GM19035 (cell line): ENCODE measurements around the gene UGGT2.
A peak's percentile ranks its signal among the peaks of the same experiment; 100 is the strongest.
"Not testable (repeated sequence)": the region's sequence is repeated elsewhere in the genome, so short reads cannot be mapped to it uniquely, and the experiment has no call there.

Experiments used
- ATAC-seq: cut with Tn5 transposase; IDR thresholded peaks from one replicate; pipeline ENCODE4 v1.9.1; 2021; ENCODE audit not compliant: unreplicated experiment

Gene UGGT2

GRCh38 chr13:96053003-96053703, at the start of gene UGGT2:
Gene UGGT2, minus strand, starts transcription at chr13:96053401. Its CDS starts 89 bp downstream, at chr13:96053312.
- ATAC-seq, result peak; percentile 96

DNA sequence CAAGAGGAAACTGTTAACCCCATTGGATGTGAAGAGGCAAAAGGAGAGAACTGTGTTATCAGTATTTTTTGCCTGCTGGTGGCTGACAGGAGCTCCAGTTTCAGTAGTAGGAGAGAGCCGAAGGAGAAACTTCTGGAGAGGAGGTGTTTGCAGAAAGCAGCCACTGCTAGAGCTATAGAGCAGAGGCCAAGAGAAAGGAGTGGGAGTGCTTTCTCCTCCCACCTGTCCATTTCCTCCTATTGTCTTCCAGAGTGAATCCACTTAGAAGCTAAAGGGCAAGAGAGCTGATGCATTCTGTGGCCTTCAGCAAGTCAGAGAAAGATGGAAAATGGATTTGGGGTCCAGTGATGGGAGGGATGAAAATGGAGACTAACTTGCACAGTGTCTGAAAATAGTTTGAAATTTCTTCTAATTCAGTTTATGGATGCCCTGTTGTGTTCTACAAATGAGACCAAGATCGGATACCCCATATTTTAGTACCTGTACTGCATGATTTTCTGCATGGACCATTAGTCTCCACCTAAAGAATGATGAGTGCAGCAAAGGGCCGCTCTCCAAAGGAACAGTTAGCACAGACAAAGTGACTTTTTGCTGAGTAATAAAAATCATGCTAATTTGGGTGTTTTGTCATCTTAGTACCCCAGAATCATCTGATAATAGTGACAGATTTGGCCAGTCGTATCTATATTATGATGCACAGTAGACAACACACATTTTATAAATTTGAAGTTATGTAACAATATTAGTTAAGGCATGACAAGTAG, 47.4 kb upstream of the UGGT2 start:
- ATAC-seq, result no peak

GRCh38 chr13:96093296-96094006, 40.2 kb upstream of the UGGT2 start:
- ATAC-seq, result no peak

DNA sequence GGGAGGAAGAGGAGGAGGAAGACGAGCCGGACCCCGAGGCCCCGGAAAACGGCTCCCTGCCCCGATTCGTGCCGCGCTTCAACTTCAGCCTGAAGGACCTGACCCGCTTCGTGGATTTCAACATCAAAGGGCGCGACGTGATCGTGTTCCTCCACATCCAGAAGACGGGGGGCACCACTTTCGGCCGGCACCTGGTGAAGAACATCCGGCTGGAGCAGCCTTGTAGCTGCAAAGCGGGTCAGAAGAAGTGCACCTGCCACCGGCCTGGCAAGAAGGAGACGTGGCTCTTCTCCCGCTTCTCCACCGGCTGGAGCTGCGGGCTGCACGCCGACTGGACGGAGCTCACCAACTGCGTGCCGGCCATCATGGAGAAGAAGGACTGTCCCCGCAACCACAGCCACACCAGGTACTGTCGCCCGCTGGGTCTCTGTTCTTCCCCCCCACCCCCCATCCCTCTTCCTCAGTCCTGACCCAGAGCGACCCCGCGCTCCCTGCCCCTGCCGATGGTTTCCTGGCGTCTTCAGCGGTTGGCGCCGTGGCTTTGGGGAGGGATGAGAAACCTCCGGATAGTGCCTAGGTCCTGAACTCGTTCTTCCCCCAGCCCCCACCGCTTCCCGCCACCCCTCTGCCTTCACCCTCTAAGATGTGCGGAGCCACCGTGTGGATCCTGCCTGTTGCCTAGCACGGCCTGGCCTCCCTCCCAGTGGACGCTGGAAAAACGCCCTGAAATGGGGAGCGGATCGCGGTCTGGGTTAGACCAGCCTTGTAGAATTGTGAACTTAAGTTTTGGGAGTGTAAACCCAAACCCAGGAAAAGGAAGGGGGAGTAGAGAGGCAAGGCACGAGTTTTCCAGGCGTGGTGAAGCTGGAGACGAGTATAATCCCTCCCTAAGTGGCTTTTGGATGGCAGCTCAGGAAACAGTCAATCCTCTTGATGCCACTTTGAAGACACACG, 38.2 kb upstream of the UGGT2 start:
- ATAC-seq, result no peak

DNA sequence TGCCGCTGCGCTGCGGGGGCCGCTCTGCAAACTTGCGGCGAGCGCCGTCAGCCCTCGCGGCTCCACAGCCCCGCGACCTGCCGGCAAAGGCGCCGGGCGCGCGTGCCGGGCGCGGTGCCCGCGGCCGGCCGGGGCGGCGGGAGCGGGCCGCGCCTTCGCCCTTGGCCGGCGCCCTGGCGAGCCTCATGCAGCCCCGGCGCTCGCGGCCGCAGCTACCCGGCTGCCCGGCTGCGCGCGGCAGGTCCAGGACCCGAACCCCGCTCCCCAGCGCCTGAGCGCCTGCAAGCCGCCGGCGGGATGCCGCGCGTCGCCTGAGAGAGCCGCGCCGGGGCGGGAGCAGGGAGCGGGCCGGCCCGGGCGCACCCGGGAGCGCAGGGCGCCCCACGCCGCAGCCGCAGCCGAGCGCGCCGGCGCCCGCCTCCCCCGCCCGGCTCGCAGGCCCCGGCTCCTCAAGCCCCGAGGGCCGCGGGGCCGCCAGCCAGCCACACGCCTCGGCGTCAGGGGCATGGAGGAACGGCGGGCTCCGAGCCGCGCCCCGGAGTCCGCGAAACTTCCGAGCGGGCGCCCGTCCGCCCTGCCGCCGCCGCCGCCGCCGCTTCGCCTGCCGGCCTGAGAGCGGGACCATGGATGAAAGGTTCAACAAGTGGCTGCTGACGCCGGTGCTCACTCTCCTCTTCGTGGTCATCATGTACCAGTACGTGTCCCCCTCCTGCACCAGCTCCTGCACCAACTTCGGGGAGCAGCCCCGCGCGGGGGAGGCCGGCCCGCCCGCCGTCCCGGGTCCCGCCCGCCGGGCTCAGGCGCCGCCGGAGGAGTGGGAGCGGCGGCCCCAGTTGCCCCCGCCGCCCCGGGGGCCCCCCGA, 37.3 kb upstream of the UGGT2 start:
- ATAC-seq, result peak; percentile 48

DNA sequence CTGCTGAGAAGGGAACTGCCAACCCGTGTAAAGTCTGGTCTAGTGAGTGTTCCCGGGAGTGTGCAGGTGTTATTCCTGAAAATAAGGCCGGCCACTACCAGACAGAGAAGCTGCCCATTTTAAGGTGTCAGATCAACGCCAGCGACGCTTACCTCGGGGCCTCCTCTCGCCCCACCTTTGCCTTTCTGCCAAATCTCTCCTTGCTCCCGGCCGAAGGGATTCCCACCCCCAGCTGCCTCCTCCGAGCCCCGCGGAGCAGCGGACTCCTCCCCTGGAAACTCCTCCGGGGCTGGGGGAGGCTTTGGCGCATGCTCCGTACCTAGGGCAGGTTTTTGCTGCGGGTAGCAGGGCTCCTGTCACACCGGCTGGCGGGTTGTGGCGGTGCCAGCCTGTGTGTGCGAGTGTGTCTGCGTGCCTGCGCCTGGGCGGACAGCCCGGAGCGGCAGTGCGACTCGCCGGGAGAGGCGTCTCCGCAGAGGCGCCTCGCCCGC, 36.6 kb upstream of the UGGT2 start, which contains the start of gene HS6ST3:
Gene HS6ST3, plus strand, starts transcription at position 359 of the 491 bp plus-strand sequence.
- peak; percentile 37 for ATAC-seq

DNA sequence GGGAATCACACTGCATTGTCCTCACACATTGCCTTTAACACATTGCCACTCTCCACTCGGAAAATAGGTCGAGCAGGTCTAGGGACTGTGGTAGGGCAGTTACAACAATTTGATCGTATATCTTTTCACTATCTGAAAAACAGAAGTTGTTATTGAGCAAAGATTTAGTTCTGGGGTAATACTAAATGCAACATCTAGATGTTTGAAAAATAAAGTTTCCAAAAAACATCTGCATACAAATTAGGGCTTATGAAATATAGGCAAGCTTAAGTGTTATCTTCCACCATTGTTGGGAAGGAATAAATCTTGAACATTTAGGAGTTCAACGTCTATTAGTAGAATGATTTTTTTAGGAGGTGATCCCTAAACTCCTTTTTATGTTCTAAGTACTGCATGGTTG, 35.9 kb upstream of the UGGT2 start:
- no peak for ATAC-seq

DNA sequence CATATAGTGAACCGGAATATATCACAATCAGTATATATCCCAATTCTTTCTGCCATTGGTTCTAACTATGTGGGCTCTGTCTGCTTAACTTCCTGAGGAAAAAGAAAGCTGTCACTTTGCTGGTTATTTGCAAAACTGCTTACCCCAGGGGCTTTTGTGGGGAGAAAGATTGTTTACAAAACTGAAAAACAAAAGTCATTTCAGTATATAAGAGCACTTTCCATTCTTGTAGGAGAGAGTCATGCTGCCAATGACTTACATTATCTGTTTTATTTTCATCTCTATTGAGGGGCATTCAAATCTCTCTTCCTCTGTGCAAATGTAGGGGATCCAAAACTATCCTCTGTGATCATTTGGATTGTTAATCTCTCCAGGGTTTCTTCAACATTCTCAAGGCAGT, 33.5 kb upstream of the UGGT2 start:
- ATAC-seq, result peak; percentile 34

DNA sequence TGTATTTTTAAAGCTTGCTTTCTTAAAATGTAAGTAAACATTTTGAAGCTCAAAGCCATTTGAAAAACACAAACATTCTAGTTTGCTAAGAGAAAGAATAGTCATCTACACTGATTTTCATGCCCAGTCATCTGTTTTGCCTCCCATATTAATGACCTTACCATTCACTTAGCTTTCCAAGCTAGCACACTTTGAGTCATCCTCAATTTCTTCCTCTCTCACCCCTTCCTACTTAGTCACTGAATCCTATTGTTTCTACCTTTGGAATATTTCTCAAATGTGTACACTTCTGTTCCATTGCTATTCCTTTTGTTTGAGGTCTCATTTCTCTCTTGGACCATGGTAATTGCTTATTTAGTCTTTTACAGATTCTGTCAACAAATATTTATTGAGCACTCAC, 29.4 kb upstream of the UGGT2 start:
- ATAC-seq, result no peak

GRCh38 chr13:96081888-96082287, 28.7 kb upstream of the UGGT2 start:
- ATAC-seq, result no peak

- ATAC-seq, result no peak
Observed at GRCh38 chr13:96080676-96081075, 27.5 kb upstream of the UGGT2 start.

- ATAC-seq, result peak; percentile 76
Observed at GRCh38 chr13:96075953-96076543, 22.8 kb upstream of the UGGT2 start.

- ATAC-seq, result no peak
Observed at GRCh38 chr13:96072392-96072791, 19.2 kb upstream of the UGGT2 start.

- no peak for ATAC-seq
Observed at GRCh38 chr13:96071504-96071903, 18.3 kb upstream of the UGGT2 start.

GRCh38 chr13:96068729-96069128, 15.5 kb upstream of the UGGT2 start:
- no peak for ATAC-seq

GRCh38 chr13:96065849-96066248, 12.6 kb upstream of the UGGT2 start:
- ATAC-seq, result no peak

GRCh38 chr13:96052656-96053002, 572 bp downstream of the UGGT2 start:
- ATAC-seq, result peak; percentile 59

- ATAC-seq, result not testable (repeated sequence)
Observed at GRCh38 chr13:96051946-96052345, 1.3 kb downstream of the UGGT2 start.

- ATAC-seq, result not testable (repeated sequence)
Observed at GRCh38 chr13:96051491-96051890, 1.7 kb downstream of the UGGT2 start.
